SK-N-SH (cell line): ENCODE data around the gene ZBTB47. TPM values are rescaled to one million over a fixed set of nuclear protein-coding genes. Genes with fewer than 3 reads are reported as not detected.

Source experiments
- CTCF ChIA-PET: fragments of 300-600, 350-600 bp; formaldehyde crosslinking; extraction: SDS; loops from one replicate; lab custom pipeline; 2021; lab: Yijun Ruan, JAX
- POLR2A ChIA-PET: fragments of 350-600 bp; sonication (Branson Sonifier 250); formaldehyde crosslinking; extraction: SDS; loops from one replicate; lab custom pipeline; 2020; ENCODE audit warnings: antibody characterized with exemption, inconsistent platforms; lab: Yijun Ruan, JAX
- DNase-seq: peaks from one replicate; pipeline ENCODE4 v3.0.0; 2012
- H2AFZ ChIP-seq: fragments of 200-600 bp; sonication (generic); 2 replicates; pipeline ENCODE4 v1.8.1; 2016; ENCODE audit warnings: antibody characterized with exemption, mild to moderate bottlenecking, low read depth
- H3F3A ChIP-seq: fragments of 200-600 bp; sonication (generic); replicated peaks from 2 replicates; pipeline ENCODE3; 2016; ENCODE audit warnings: antibody characterized with exemption, mild to moderate bottlenecking; ENCODE audit not compliant: insufficient read depth
- H3K27ac ChIP-seq, 2 experiments: fragments of 200-500 bp in 1 of 2; fragments of 200-600 bp in 1 of 2; sonication (Bioruptor generic) in 1 of 2; sonication (generic), shearing (Covaris generic) in 1 of 2; 2 replicates each; pipeline versions ENCODE4 v1.5.1 to v1.6.1; 2014 to 2016; ENCODE audit warnings: low read depth in 2 of 2, inconsistent platforms in 1 of 2, low read length in 1 of 2, mild to moderate bottlenecking in 1 of 2, mixed read lengths in 1 of 2
- H3K27me3 ChIP-seq: fragments of 200-600 bp; sonication (generic), shearing (Covaris generic); 2 replicates; pipeline ENCODE4 v1.6.1; 2016; ENCODE audit warnings: mixed run types; ENCODE audit not compliant: insufficient read depth
- H3K36me3 ChIP-seq, 2 experiments: fragments of 200-500 bp in 1 of 2; fragments of 200-600 bp in 1 of 2; sonication (Bioruptor generic) in 1 of 2; sonication (generic) in 1 of 2; replicated peaks in 1 of 2; 2 replicates each; pipeline versions ENCODE3 to v1.5.1; 2014 to 2016; ENCODE audit warnings: low read length in 1 of 2, mild to moderate bottlenecking in 1 of 2; ENCODE audit not compliant: insufficient read depth in 2 of 2, control insufficient read depth in 1 of 2
- H3K4me1 ChIP-seq, 2 experiments: fragments of 200-500 bp in 1 of 2; fragments of 200-600 bp in 1 of 2; sonication (Bioruptor generic) in 1 of 2; sonication (generic), shearing (Covaris generic) in 1 of 2; 2 replicates each; pipeline versions ENCODE4 v1.5.1 to v1.6.1; 2014 to 2016; ENCODE audit warnings: low read depth in 1 of 2, low read length in 1 of 2, mixed run types in 1 of 2; ENCODE audit not compliant: insufficient read depth in 2 of 2, control insufficient read depth in 1 of 2
- H3K4me2 ChIP-seq: fragments of 200-600 bp; sonication (generic), shearing (Covaris generic); 2 replicates; pipeline ENCODE4 v1.6.1; 2017; ENCODE audit warnings: mixed run types
- H3K4me3 ChIP-seq, 2 experiments: fragments of 200-500 bp in 1 of 2; fragments of 200-600 bp in 1 of 2; sonication (Bioruptor generic) in 1 of 2; sonication (generic), shearing (Covaris generic) in 1 of 2; 2 replicates each; pipeline versions ENCODE4 v1.5.1 to v1.8.1; 2014 to 2016; ENCODE audit warnings: low read depth in 2 of 2, inconsistent platforms in 1 of 2, low read length in 1 of 2, mild to moderate bottlenecking in 1 of 2, mixed read lengths in 1 of 2, moderate library complexity in 1 of 2
- H3K79me2 ChIP-seq: fragments of 200-600 bp; sonication (generic); 2 replicates; pipeline ENCODE4 v1.8.1; 2017; ENCODE audit warnings: mild to moderate bottlenecking; ENCODE audit not compliant: insufficient read depth
- H3K9ac ChIP-seq: fragments of 200-600 bp; sonication (generic); 2 replicates; pipeline ENCODE4 v1.6.1; 2017; ENCODE audit warnings: mixed run types
- H3K9me2 ChIP-seq: fragments of 200-600 bp; sonication (generic); 2 replicates; pipeline ENCODE4 v1.6.1; 2017; ENCODE audit warnings: mixed run types
- H3K9me3 ChIP-seq: fragments of 200-600 bp; sonication (generic); 2 replicates; pipeline ENCODE4 v1.6.1; 2017; ENCODE audit warnings: mixed run types, mild to moderate bottlenecking, moderate library complexity
- H4K20me1 ChIP-seq: fragments of 200-600 bp; sonication (generic); 2 replicates; pipeline ENCODE4 v1.6.1; 2017; ENCODE audit warnings: mild to moderate bottlenecking, mixed run types; ENCODE audit not compliant: insufficient read depth
- CHD2 ChIP-seq: fragments of 150-350 bp; IDR thresholded peaks from 2 replicates; pipeline ENCODE4 v1.6.1; 2018; ENCODE audit warnings: low read length; ENCODE audit not compliant: partially characterized antibody
- CTCF ChIP-seq: fragments of 200-600 bp; sonication (generic); IDR thresholded peaks from 2 replicates; pipeline ENCODE4 v1.6.1; 2017; ENCODE audit warnings: antibody characterized with exemption, mild to moderate bottlenecking, moderate library complexity
- ELF1 ChIP-seq: IDR thresholded peaks from 2 replicates; pipeline ENCODE4 v1.4.0; 2012
- EP300 ChIP-seq, 2 experiments: IDR thresholded peaks; 2 replicates each; pipeline versions ENCODE4 v1.4.0 to v1.6.1; 2012; ENCODE audit warnings: borderline replicate concordance in 1 of 2, low read depth in 1 of 2, low read length in 1 of 2
- EZH2phosphoT487 ChIP-seq: fragments of 200-600 bp; sonication (generic); IDR thresholded peaks from 2 replicates; pipeline ENCODE4 v1.6.1; 2017; ENCODE audit warnings: low read depth, mixed run types, mild to moderate bottlenecking, antibody characterized with exemption, moderate library complexity, borderline replicate concordance
- FOXM1 ChIP-seq: IDR thresholded peaks from 2 replicates; pipeline ENCODE4 v1.4.0; 2012; ENCODE audit warnings: low read depth, mild to moderate bottlenecking
- PBX3 ChIP-seq: IDR thresholded peaks from 2 replicates; pipeline ENCODE4; 2012
- POLR2AphosphoS5 ChIP-seq: IDR thresholded peaks from 2 replicates; pipeline ENCODE4 v1.6.1; 2012; ENCODE audit warnings: low read depth, low read length
- RCOR1 ChIP-seq: fragments of 150-350 bp; IDR thresholded peaks from 2 replicates; pipeline ENCODE4 v1.6.1; 2017; ENCODE audit warnings: antibody characterized with exemption, low read length
- REST ChIP-seq: IDR thresholded peaks from 2 replicates; pipeline ENCODE4 v1.6.1; 2012; ENCODE audit warnings: mild to moderate bottlenecking, low read depth, low read length, moderate library complexity
- RFX5 ChIP-seq: IDR thresholded peaks from 2 replicates; pipeline ENCODE4 v1.6.1; 2012; ENCODE audit warnings: mild to moderate bottlenecking, improper control_type of control experiment, low read length
- SIN3A ChIP-seq: IDR thresholded peaks from 2 replicates; pipeline ENCODE4 v1.6.1; 2012; ENCODE audit warnings: low read depth, mild to moderate bottlenecking, low read length, moderate library complexity, borderline replicate concordance
- TCF12 ChIP-seq: IDR thresholded peaks from 2 replicates; pipeline ENCODE4 v1.4.0; 2012
- USF2 ChIP-seq: fragments of 150-350 bp; IDR thresholded peaks from 2 replicates; pipeline ENCODE4 v1.6.1; 2017; ENCODE audit warnings: antibody characterized with exemption, low read length, low read depth, borderline replicate concordance
- ZBTB33 ChIP-seq: IDR thresholded peaks from 2 replicates; pipeline ENCODE4 v1.4.0; 2012; ENCODE audit warnings: low read depth, borderline replicate concordance
- WGBS: methylation state at CpG from one replicate; pipeline ENCODE4 v1.1.6; 2017; ENCODE audit warnings: low lambda C conversion rate; 5-methylcytosine and 5-hydroxymethylcytosine counted together
- polyA plus RNA-seq, 3 experiments: library from polyadenylated mRNA; depleted of rRNA; stranded (reverse); fragments of >200 nt; gene quantifications; 2 replicates each; pipeline ENCODE4 v1.2.3, GENCODE V29; 2012
- TF ChIP-seq, protein P1 (sequence below): IDR thresholded peaks from 2 replicates; pipeline ENCODE4 v1.4.0; 2012; ENCODE audit warnings: low read depth, borderline replicate concordance

Gene ZBTB47
- polyA plus RNA-seq, 1 of the 3 experiments (the other 2 are of a cell fraction) = 9.9 TPM

DNA sequence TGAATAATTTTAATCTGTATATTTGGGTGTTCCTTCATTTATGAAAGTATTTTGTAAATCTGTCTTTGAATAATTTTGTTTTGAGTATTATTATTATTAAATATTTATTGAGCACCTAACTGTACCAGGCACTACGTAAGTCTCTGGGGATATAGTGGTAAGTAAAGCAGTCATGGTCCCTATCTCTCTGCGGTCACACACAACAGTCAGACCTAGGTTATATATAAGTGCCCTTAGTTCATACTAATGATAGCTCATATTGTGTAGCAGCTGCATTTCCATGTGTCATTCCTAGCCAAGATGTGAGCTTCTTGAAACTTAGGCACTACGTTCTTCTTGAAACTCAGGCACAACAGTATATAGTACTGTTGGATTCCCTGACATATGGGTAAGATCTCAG lies 40.6 kb upstream of the ZBTB47 start:
- POLR2A ChIA-PET = no interaction called here

More for the DNA sequence above, 40.6 kb upstream of the ZBTB47 start:
- Histone ChIP-seq H3K4me2 (no peak overlapping the region), H3K36me3 (peaks cover 21 to 56% of the 10 kb centered on the region in 2 experiments), H3K4me1 (peaks cover 0 to 7% of the 10 kb centered on the region in 2 experiments; a peak in 3 of 4 replicates), H3F3A (peaks cover 20% of the 10 kb centered on the region), H3K27ac (no peak overlapping the region; a peak in 1 of 4 replicates)
- CTCF ChIA-PET = interaction anchor here (0.7 to 3.0 kb wide), 17 partner anchors 8 to 207 kb away, joined by 3 to 27 read pairs (median 4); partner anchors contain the start of gene NKTR
- no peak for DNase-seq
- TF ChIP-seq ELF1 (no peak), RCOR1 (no peak), EZH2phosphoT487 (no peak), PBX3 (no peak), USF2 (no peak), SIN3A (no peak), EP300 (IDR thresholded peaks at IDR 0.05; ENCODE audit: borderline replicate concordance in 1 of 2, low read depth in 1 of 2, low read length in 1 of 2) (no peak), CHD2 (no peak), POLR2AphosphoS5 (no peak), RFX5 (no peak), FOXM1 (no peak), REST (no peak), TCF12 (no peak), ZBTB33 (no peak), CTCF (no peak)
- TF ChIP-seq, protein P1, sequence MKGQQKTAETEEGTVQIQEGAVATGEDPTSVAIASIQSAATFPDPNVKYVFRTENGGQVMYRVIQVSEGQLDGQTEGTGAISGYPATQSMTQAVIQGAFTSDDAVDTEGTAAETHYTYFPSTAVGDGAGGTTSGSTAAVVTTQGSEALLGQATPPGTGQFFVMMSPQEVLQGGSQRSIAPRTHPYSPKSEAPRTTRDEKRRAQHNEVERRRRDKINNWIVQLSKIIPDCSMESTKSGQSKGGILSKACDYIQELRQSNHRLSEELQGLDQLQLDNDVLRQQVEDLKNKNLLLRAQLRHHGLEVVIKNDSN = no peak
- TF ChIP-seq, all 33 proteins: peak for 0
- Histone ChIP-seq H3K9me3 (no peaks in the 10 kb centered on the region), H3K27me3 (no peaks in the 10 kb centered on the region), H2AFZ (no peak overlapping the region), H3K9ac (no peak overlapping the region), H3K79me2 (peaks cover 100% of the 10 kb centered on the region), H3K9me2 (no peaks in the 10 kb centered on the region), H3K4me3 (no peak overlapping the region), H4K20me1 (peaks cover 87% of the 10 kb centered on the region)
- 98% methylated on average over 3 of the region's 3 CpGs for WGBS
